ENCODE data around the gene SPARCL1.

The SPARCL1 gene

DNA sequence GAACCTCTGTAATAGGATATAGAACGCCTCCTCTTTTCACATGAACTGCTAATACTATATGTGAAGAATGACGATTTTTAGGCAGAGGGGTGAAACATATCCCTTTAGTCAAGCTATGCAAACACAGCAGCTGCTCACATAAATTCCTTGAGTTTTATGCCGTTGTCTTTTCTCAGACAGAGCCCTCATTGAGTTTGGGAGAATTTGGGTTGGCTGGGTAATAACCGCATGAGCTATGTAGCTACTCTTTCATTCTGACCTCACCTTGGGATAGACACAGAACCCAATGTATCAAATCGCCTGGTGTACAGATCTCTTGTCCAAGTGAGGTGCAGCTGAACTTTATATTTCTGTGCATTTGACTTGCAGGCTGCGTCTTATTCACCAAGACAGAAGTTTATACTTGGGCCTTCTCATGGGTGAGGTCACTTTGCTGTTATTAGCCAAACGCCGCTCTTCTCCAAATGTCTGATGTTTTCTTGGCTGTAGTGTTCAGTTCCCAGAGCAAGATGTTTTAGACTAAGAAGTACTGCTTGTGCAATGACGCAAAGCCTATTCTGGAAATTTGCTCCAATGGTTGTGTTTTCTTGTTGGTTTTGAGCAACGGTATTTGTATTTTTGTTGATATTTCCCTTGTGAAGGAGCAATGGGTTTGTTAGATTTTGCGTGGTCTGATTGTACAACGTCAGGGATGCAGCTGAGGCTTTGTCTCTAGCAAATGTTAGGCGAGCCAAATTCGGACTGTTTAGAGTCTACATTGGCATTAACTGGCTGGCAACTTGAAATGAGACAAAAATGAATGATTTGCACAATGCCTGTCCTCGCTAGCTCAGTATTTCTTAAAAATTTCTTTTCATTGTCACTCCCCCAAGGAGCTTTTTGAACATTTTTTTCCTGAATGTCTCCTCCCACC, 11.2 kb upstream of the SPARCL1 start:
- Histone ChIP-seq H3K9ac (ENCODE audit: low read depth, low read length) (no peak overlapping the region), H3K9me3 (ENCODE audit: insufficient read depth, low read depth, low read length) (no peaks in the 10 kb centered on the region), H3K4me3 (ENCODE audit: low read length) (no peak overlapping the region), H3K27me3 (ENCODE audit: insufficient read depth, low read length) (no peaks in the 10 kb centered on the region), H3K27ac (ENCODE audit: low read length) (no peak overlapping the region), H3K4me1 (ENCODE audit: insufficient read depth, low read length) (no peaks in the 10 kb centered on the region), H3K36me3 (ENCODE audit: insufficient read depth, low read depth, low read length) (no peaks in the 10 kb centered on the region)

DNA sequence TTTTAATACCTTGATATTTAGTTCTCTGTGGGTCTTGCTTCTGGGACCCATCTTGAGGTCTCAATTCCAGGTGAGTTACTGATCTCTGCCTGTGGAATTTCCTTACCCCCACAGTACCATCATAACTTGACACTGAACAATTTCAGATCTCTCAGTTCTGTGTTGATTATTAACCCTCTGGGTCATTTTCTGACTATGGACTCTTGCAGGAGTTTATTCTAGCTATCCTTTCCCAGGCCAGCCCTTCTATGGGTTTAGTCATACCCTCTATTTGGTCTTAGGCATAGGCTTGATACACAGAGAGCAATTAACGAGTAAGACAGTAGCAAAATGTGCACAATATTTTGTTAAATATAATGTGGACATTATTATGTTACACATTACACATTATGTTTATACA, 3.7 kb upstream of the SPARCL1 start:
- H3K27ac ChIP-seq (ENCODE audit: low read length) = no peak overlapping the region

DNA sequence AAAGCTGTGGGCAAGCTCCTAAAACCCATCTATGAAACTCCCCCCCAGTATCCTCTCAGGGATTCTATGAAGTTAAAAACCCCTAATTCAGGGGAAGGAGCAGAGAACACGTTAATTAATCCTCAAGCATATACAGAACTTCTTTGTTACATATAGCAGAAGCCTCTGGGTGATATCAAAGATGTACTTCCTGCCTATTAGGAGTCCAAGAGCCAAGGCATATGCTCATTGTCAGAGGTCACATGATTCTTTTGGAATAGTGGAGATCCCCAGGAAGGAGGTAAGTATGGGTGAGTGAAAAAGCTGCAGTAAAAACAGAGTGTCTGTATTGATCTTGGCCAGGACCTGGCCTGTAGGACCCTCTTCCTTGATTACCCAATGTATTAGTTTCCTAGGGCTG, 2.9 kb upstream of the SPARCL1 start:
- no peaks in the 10 kb centered on the region for H3K27me3 ChIP-seq (ENCODE audit: insufficient read depth, low read length)
- H3K9ac ChIP-seq (ENCODE audit: low read depth, low read length) = no peak overlapping the region
- no peak overlapping the region for H3K4me3 ChIP-seq (ENCODE audit: low read length)
- H3K9me3 ChIP-seq (ENCODE audit: insufficient read depth, low read depth, low read length) = no peaks in the 10 kb centered on the region
- H3K27ac ChIP-seq (ENCODE audit: low read length) = no peak overlapping the region
- H3K4me1 ChIP-seq (ENCODE audit: insufficient read depth, low read length) = peaks cover 19% of the 10 kb centered on the region; the same call in 1 of the 2 replicates
- H3K36me3 ChIP-seq (ENCODE audit: insufficient read depth, low read depth, low read length) = no peaks in the 10 kb centered on the region

More for the DNA sequence above, 3.7 kb upstream of the SPARCL1 start:
- H3K9me3 ChIP-seq (ENCODE audit: insufficient read depth, low read depth, low read length) = no peaks in the 10 kb centered on the region
- H3K4me1 ChIP-seq (ENCODE audit: insufficient read depth, low read length) = peaks cover 14% of the 10 kb centered on the region; the same call in 1 of the 2 replicates
- H3K27me3 ChIP-seq (ENCODE audit: insufficient read depth, low read length) = no peaks in the 10 kb centered on the region
- H3K4me3 ChIP-seq (ENCODE audit: low read length) = no peak overlapping the region
- H3K36me3 ChIP-seq (ENCODE audit: insufficient read depth, low read depth, low read length) = no peaks in the 10 kb centered on the region
- H3K9ac ChIP-seq (ENCODE audit: low read depth, low read length) = no peak overlapping the region

DNA sequence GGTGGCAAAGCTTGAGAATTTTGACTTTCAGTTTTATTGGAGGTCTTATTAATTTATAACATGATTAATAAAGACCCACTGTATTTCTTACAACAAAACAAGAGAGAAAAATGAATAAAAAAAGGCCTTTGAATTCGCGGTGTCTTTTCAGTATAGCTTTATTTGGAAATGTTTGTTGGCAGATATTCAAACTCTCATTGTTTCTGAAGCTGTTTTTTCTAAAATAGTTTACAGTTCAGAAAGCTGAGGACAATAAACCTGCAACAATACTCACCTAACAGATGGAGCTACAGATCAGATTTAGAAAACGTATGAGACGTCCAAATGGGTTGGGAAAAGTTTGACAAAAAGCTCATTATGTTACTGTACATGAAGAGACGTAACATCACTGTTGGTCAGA, 2.4 kb upstream of the SPARCL1 start:
- peaks cover 19% of the 10 kb centered on the region; the same call in 1 of the 2 replicates for H3K4me1 ChIP-seq (ENCODE audit: insufficient read depth, low read length)
- no peak overlapping the region for H3K27ac ChIP-seq (ENCODE audit: low read length)
- no peaks in the 10 kb centered on the region for H3K9me3 ChIP-seq (ENCODE audit: insufficient read depth, low read depth, low read length)
- H3K27me3 ChIP-seq (ENCODE audit: insufficient read depth, low read length) = no peaks in the 10 kb centered on the region
- H3K9ac ChIP-seq (ENCODE audit: low read depth, low read length) = no peak overlapping the region
- H3K4me3 ChIP-seq (ENCODE audit: low read length) = no peak overlapping the region
- H3K36me3 ChIP-seq (ENCODE audit: insufficient read depth, low read depth, low read length) = no peaks in the 10 kb centered on the region

DNA sequence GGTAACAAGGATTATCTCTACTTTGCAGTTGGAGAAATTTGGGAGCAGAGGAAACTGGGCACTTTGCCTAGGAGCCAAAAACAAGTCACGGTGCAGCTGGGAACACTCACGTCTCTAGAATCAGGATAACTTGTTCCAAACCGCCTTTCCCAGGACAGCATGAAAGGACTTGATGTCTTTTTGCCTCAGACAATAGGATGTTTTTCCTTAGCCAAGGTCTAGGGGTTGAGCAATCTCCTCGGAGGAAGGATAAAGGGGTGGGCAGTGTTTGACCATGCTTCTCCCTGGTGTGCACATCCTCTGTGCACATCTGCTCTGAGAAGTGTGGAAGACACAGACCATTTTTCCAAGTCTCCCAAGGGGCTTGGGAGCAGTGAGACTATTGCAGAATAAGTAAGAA, 1.7 kb upstream of the SPARCL1 start:
- Histone ChIP-seq H3K9ac (ENCODE audit: low read depth, low read length) (no peak overlapping the region), H3K4me3 (ENCODE audit: low read length) (no peak overlapping the region), H3K27ac (ENCODE audit: low read length) (no peak overlapping the region), H3K9me3 (ENCODE audit: insufficient read depth, low read depth, low read length) (no peaks in the 10 kb centered on the region), H3K36me3 (ENCODE audit: insufficient read depth, low read depth, low read length) (no peaks in the 10 kb centered on the region), H3K27me3 (ENCODE audit: insufficient read depth, low read length) (no peaks in the 10 kb centered on the region), H3K4me1 (ENCODE audit: insufficient read depth, low read length) (peaks cover 24% of the 10 kb centered on the region; the same call in 1 of the 2 replicates)

DNA sequence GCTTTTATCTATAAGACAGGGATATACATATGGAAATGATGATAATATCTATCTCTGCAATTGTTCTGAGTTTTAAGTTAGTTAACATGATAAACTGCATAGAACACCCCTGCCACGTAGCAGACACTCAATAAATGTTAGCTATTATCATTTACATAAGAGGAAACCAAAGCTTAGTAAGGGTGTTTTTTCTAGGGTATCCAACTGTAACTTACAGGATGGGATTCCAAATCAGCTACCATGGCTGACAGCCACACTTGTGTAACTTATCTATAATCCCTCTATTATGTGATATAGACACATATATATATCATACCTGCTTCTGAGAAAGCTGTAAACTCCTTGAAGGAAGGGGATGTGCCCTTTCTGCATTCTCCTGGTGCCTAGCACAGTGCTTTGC, 1.1 kb upstream of the SPARCL1 start:
- no peak overlapping the region for H3K27ac ChIP-seq (ENCODE audit: low read length)
- H3K9ac ChIP-seq (ENCODE audit: low read depth, low read length) = no peak overlapping the region
- no peak overlapping the region for H3K4me3 ChIP-seq (ENCODE audit: low read length)
- H3K9me3 ChIP-seq (ENCODE audit: insufficient read depth, low read depth, low read length) = no peaks in the 10 kb centered on the region
- no peaks in the 10 kb centered on the region for H3K36me3 ChIP-seq (ENCODE audit: insufficient read depth, low read depth, low read length)
- no peaks in the 10 kb centered on the region for H3K27me3 ChIP-seq (ENCODE audit: insufficient read depth, low read length)
- peaks cover 30% of the 10 kb centered on the region; the same call in 1 of the 2 replicates for H3K4me1 ChIP-seq (ENCODE audit: insufficient read depth, low read length)

DNA sequence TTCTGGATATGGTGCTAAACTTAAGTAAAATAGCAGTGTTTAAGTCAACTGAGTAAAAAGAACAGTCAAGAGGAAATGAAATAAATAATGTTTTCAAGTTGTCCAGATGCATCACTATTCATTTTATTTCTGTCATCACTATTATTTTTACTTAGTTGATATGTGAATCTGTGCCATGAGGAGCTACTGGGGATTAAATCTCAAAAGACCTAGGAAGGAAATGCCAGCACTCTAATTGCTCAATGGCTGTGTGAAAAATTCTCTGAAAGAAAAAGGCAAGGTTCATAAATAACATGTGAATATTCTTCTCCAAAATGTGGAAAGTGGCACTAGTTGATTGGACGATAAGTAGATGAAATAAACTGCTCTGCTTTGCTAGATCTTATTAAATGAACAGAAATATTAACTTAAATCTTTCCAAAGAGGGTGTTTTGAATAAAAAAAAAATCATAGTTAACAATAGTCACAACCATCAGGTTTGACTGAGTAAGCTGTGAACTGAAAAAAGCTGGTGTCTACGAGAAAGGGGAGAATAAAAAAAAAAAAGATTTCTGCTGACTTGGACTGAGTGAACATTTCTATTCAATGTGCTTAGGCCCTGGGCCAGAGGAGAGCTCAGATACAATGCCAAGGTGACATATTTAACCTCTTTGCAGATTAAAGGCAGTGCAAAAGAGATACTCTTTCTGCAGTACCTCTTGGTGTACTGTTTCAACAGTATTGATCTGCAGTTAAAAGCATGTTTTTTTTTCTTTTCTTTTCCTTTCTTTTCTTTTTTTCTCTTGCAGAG, 1.6 kb downstream of the SPARCL1 start:
- H3K9me3 ChIP-seq (ENCODE audit: insufficient read depth, low read depth, low read length) = peaks cover 11% of the 10 kb centered on the region; the same call in 1 of the 2 replicates
- 0 out of 2 replicates have a peak, but pooled peaks cover under 1% of the 10 kb centered on the region for H3K27me3 ChIP-seq (ENCODE audit: insufficient read depth, low read length)
- no peaks in the 10 kb centered on the region for H3K36me3 ChIP-seq (ENCODE audit: insufficient read depth, low read depth, low read length)
- H3K9ac ChIP-seq (ENCODE audit: low read depth, low read length) = no peak overlapping the region
- no peak overlapping the region for H3K27ac ChIP-seq (ENCODE audit: low read length)
- H3K4me3 ChIP-seq (ENCODE audit: low read length) = no peak overlapping the region
- H3K4me1 ChIP-seq (ENCODE audit: insufficient read depth, low read length) = peaks cover 30% of the 10 kb centered on the region; the same call in 1 of the 2 replicates

DNA sequence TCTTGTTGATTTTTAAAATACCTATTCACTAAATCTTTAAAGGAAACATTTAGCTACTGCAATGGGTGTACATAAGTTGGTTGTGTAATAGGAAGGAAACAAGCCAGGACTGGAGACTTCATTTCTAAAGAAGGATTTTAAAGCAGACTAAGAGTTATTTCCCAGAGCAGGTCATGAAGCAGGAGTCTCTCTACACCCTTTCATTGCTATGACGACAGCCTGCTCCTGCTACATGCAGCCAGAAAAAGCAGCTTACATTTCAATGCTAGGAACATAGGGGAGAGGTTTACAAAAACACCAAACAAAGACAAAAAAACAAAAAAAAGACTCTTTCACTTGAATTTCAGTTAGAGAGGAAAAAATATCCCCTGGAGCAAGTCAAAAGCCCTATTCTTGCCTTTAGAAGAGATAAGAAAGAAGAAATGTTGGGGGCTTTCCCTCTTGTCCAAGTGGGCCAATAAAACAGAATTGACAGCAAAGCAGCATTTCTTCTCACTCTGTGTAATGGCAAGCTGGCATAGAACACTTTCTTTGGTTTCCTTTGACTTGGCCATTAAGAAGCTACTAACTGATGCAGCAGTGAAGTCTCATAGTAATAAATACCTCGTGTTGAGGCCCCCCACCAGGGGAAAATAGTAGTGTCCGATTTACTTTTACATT, 3.4 kb downstream of the SPARCL1 start:
- Histone ChIP-seq H3K4me1 (ENCODE audit: insufficient read depth, low read length) (peaks cover 32% of the 10 kb centered on the region; the same call in 1 of the 2 replicates), H3K36me3 (ENCODE audit: insufficient read depth, low read depth, low read length) (no peaks in the 10 kb centered on the region), H3K9ac (ENCODE audit: low read depth, low read length) (no peak overlapping the region), H3K27ac (ENCODE audit: low read length) (no peak overlapping the region), H3K4me3 (ENCODE audit: low read length) (no peak overlapping the region), H3K9me3 (ENCODE audit: insufficient read depth, low read depth, low read length) (peaks cover 11% of the 10 kb centered on the region; the same call in 1 of the 2 replicates), H3K27me3 (ENCODE audit: insufficient read depth, low read length) (peaks cover 16% of the 10 kb centered on the region)

DNA sequence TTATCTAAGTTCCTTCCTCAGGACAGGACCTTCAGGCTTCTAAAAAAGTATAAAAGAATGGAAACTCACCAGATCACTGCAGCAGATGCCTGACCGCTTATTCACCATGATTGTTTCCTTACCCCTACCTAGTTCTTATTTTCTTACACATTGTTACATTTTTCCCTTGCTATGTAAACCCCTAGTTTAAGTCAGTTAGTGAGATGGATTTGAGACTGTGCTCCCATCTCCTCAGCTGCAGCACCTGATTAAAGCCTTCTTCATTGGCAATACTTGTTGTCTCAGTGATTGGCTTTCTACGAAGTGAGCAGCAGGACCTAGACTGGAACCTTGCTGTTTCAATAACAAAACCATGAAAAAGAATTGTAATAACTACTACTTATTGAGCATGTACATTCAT, 4.7 kb downstream of the SPARCL1 start:
- H3K4me3 ChIP-seq (ENCODE audit: low read length) = no peak overlapping the region
- H3K27me3 ChIP-seq (ENCODE audit: insufficient read depth, low read length) = peaks cover 18% of the 10 kb centered on the region
- peaks cover 11% of the 10 kb centered on the region; the same call in 1 of the 2 replicates for H3K9me3 ChIP-seq (ENCODE audit: insufficient read depth, low read depth, low read length)
- no peaks in the 10 kb centered on the region for H3K36me3 ChIP-seq (ENCODE audit: insufficient read depth, low read depth, low read length)
- H3K9ac ChIP-seq (ENCODE audit: low read depth, low read length) = no peak overlapping the region
- H3K27ac ChIP-seq (ENCODE audit: low read length) = no peak overlapping the region
- peaks cover 34% of the 10 kb centered on the region; the same call in 1 of the 2 replicates for H3K4me1 ChIP-seq (ENCODE audit: insufficient read depth, low read length)

DNA sequence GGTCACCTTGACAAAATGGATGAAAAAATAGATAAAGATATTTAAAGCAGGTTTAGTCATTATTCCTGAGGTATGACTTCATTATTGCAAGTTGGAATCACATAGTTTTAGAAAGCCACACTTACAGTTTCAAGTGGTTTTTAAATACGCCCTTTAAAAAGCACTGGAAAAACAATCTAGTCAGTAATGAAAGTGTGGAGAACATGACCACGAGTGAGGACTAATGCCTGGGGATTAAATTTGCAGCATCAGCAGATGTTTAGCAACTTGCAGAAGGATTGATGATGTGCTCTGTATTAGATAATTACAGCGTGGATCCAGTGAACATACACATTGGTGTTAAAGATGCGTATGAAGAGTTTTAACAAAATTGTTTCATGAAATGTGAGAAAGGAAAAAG, 5.9 kb downstream of the SPARCL1 start:
- no peaks in the 10 kb centered on the region for H3K36me3 ChIP-seq (ENCODE audit: insufficient read depth, low read depth, low read length)
- H3K9ac ChIP-seq (ENCODE audit: low read depth, low read length) = no peak overlapping the region
- peaks cover 11% of the 10 kb centered on the region; the same call in 1 of the 2 replicates for H3K9me3 ChIP-seq (ENCODE audit: insufficient read depth, low read depth, low read length)
- peaks cover 25% of the 10 kb centered on the region for H3K27me3 ChIP-seq (ENCODE audit: insufficient read depth, low read length)
- no peak overlapping the region for H3K27ac ChIP-seq (ENCODE audit: low read length)
- H3K4me3 ChIP-seq (ENCODE audit: low read length) = no peak overlapping the region
- peaks cover 25% of the 10 kb centered on the region; the same call in 1 of the 2 replicates for H3K4me1 ChIP-seq (ENCODE audit: insufficient read depth, low read length)

DNA sequence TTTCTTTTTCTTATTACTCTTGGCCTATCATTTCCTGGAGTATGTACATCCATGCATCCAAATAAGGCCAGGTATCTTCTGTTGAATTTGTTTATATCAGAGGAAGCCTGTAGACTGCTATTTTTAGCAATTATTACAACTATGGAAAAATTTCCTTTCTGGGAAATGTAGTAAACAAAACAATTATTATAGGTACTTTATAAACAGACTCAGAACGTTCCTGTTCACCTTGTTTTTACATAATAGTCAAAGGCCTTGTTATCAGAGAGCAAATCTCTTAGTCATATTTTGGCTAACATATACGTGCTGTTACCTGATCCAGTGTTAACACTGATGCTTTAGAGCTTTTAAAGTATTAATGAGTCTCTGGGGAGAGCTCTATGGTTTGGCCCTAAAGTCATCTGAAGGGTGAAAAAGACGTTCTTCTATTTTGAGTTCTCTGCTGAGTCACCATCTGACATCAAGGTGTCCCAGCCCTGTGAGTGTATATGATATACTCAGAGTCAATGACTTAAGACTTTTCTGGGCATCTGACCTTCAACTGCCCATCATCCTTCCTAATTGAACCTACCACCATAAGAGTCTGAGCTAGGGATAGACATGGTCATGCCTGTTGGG, 7.3 kb downstream of the SPARCL1 start:
- no peak overlapping the region for H3K27ac ChIP-seq (ENCODE audit: low read length)
- peaks cover 36% of the 10 kb centered on the region for H3K27me3 ChIP-seq (ENCODE audit: insufficient read depth, low read length)
- no peaks in the 10 kb centered on the region for H3K36me3 ChIP-seq (ENCODE audit: insufficient read depth, low read depth, low read length)
- no peak overlapping the region for H3K9ac ChIP-seq (ENCODE audit: low read depth, low read length)
- peaks cover 16% of the 10 kb centered on the region; the same call in 1 of the 2 replicates for H3K4me1 ChIP-seq (ENCODE audit: insufficient read depth, low read length)
- peaks cover 11% of the 10 kb centered on the region; the same call in 1 of the 2 replicates for H3K9me3 ChIP-seq (ENCODE audit: insufficient read depth, low read depth, low read length)
- H3K4me3 ChIP-seq (ENCODE audit: low read length) = no peak overlapping the region
